ENCODE data around the gene CTSF. TPM values are rescaled to one million over a fixed set of nuclear protein-coding genes. Genes with fewer than 3 reads are reported as not detected.

The CTSF gene
- total and polyA plus RNA-seq, 2 donors (not counting 1 experiment from before 2014, with no cell fraction given) = 16.6 to 20.9 TPM

- Histone ChIP-seq H3K9me3 (ENCODE audit: control extremely low read depth in 1 of 3, control insufficient read depth in 2 of 3, insufficient read depth in 1 of 3, low read length in 2 of 3) (no peaks in the 10 kb centered on the region), H3K79me2 (ENCODE audit: control insufficient read depth, insufficient read depth, low read length) (no peaks in the 10 kb centered on the region), H3K27me3 (replicated peaks in 1 of 4; ENCODE audit: control extremely low read depth in 1 of 4, control insufficient read depth in 3 of 4, insufficient read depth in 4 of 4, low read length in 3 of 4) (no peaks in the 10 kb centered on the region), H3K4me1 (ENCODE audit: control insufficient read depth in 2 of 2, insufficient read depth in 2 of 2, low read length in 2 of 2) (no peaks in the 10 kb centered on the region), H3K4me2 (replicated peaks; ENCODE audit: low read depth, low read length, poor library complexity, severe bottlenecking) (no peak overlapping the region), H3K27ac (ENCODE audit: low read length in 2 of 2) (no peak overlapping the region), H3K9ac (ENCODE audit: low read length) (no peak overlapping the region), H3K36me3 (replicated peaks in 1 of 2; ENCODE audit: control extremely low read depth in 1 of 2, control insufficient read depth in 1 of 2, extremely low read depth in 1 of 2, insufficient read depth in 2 of 2, low read length in 1 of 2) (peaks cover 0 to 19% of the 10 kb centered on the region in 2 experiments), H4K20me1 (ENCODE audit: control insufficient read depth, insufficient read depth, low read length, poor library complexity, severe bottlenecking) (no peaks in the 10 kb centered on the region), H3K4me3 (ENCODE audit: control extremely low read depth in 1 of 5, extremely low read depth in 1 of 5, insufficient read depth in 1 of 5, low read depth in 2 of 5, low read length in 4 of 5) (no peak overlapping the region), H2AFZ (ENCODE audit: insufficient read depth, low read depth, low read length, poor library complexity, severe bottlenecking) (no peak overlapping the region)
- ATAC-seq (ENCODE audit: low read depth) = no peak
- intact Hi-C loops (cut with micrococcal nuclease) = no loop called here
- H3K4me3 Mint-ChIP-seq = no peak overlapping the region
- WGBS (ENCODE audit: insufficient coverage) = 97% methylated on average over 10 of the region's 13 CpGs
- TF ChIP-seq EZH2 (IDR thresholded peaks at IDR 0.05; ENCODE audit: borderline replicate concordance, insufficient read depth, low read depth, low read length, poor library complexity, severe bottlenecking) = no peak
- no peak for TF ChIP-seq CTCF (IDR thresholded peaks at IDR 0.05)
- DNase-seq = no peak
- no peak overlapping the region for H3K27ac Mint-ChIP-seq
- ChIA-PET POLR2A (no interaction called here), CTCF (no interaction called here)
- no peaks in the 10 kb centered on the region for H3K9me3 Mint-ChIP-seq (ENCODE audit: insufficient read depth)
- no peaks in the 10 kb centered on the region for H3K27me3 Mint-ChIP-seq
- H3K4me1 Mint-ChIP-seq = no peaks in the 10 kb centered on the region
Measured at GRCh38 chr11:66529655-66530054, 38.8 kb downstream of the CTSF start.

- Mint-ChIP-seq H3K4me1 (no peaks in the 10 kb centered on the region), H3K27me3 (no peaks in the 10 kb centered on the region), H3K4me3 (no peak overlapping the region), H3K27ac (no peak overlapping the region), H3K9me3 (ENCODE audit: insufficient read depth) (no peaks in the 10 kb centered on the region)
- no peak overlapping the region for H3K4me3 ChIP-seq (ENCODE audit: control extremely low read depth in 1 of 5, extremely low read depth in 1 of 5, insufficient read depth in 1 of 5, low read depth in 2 of 5, low read length in 4 of 5)
- WGBS (ENCODE audit: insufficient coverage) = 91% methylated on average over 10 of the region's 10 CpGs
- no peak overlapping the region for H3K9ac ChIP-seq (ENCODE audit: low read length)
- H3K27me3 ChIP-seq (replicated peaks in 1 of 4; ENCODE audit: control extremely low read depth in 1 of 4, control insufficient read depth in 3 of 4, insufficient read depth in 4 of 4, low read length in 3 of 4) = no peaks in the 10 kb centered on the region
- no peak overlapping the region for H3K27ac ChIP-seq (ENCODE audit: low read length in 2 of 2)
- peaks cover 0 to 19% of the 10 kb centered on the region in 2 experiments for H3K36me3 ChIP-seq (replicated peaks in 1 of 2; ENCODE audit: control extremely low read depth in 1 of 2, control insufficient read depth in 1 of 2, extremely low read depth in 1 of 2, insufficient read depth in 2 of 2, low read length in 1 of 2)
- H3K9me3 ChIP-seq (ENCODE audit: control extremely low read depth in 1 of 3, control insufficient read depth in 2 of 3, insufficient read depth in 1 of 3, low read length in 2 of 3) = no peaks in the 10 kb centered on the region
- H3K79me2 ChIP-seq (ENCODE audit: control insufficient read depth, insufficient read depth, low read length) = no peaks in the 10 kb centered on the region
- DNase-seq (no peak), ATAC-seq (ENCODE audit: low read depth) (no peak)
- POLR2A ChIA-PET = no interaction called here
- no peak overlapping the region for H3K4me2 ChIP-seq (replicated peaks; ENCODE audit: low read depth, low read length, poor library complexity, severe bottlenecking)
- TF ChIP-seq EZH2 (IDR thresholded peaks at IDR 0.05; ENCODE audit: borderline replicate concordance, insufficient read depth, low read depth, low read length, poor library complexity, severe bottlenecking) (no peak), CTCF (IDR thresholded peaks at IDR 0.05) (no peak)
- CTCF ChIA-PET = no interaction called here
- H2AFZ ChIP-seq (ENCODE audit: insufficient read depth, low read depth, low read length, poor library complexity, severe bottlenecking) = no peak overlapping the region
- no peaks in the 10 kb centered on the region for H3K4me1 ChIP-seq (ENCODE audit: control insufficient read depth in 2 of 2, insufficient read depth in 2 of 2, low read length in 2 of 2)
- intact Hi-C loops (cut with micrococcal nuclease) = no loop called here
- no peaks in the 10 kb centered on the region for H4K20me1 ChIP-seq (ENCODE audit: control insufficient read depth, insufficient read depth, low read length, poor library complexity, severe bottlenecking)
Measured at GRCh38 chr11:66529069-66529468, 39.3 kb downstream of the CTSF start.
